Upper lobe of left lung (tissue), 6 donors: Measurements from ENCODE around the gene APBA3. TPM values are rescaled to one million over a fixed set of nuclear protein-coding genes. Genes with fewer than 3 reads are reported as not detected.
A peak's percentile ranks its signal among the peaks of the same experiment; 100 is the strongest.

Experiments
- ATAC-seq, 2 donors: fragments of 200-7000 bp; cut with Tn5 transposase; one replicate each; pipeline ENCODE4 v1.9.1; 2022; ENCODE audit warnings: mild to moderate bottlenecking in 2 of 2, moderate library complexity in 2 of 2; ENCODE audit not compliant: low FRiP score in 2 of 2
- DNase-seq, 2 donors: peaks; one replicate each; pipeline ENCODE4 v3.0.0-alpha.2; 2019 to 2020
- H3K27ac ChIP-seq, 4 donors: fragments of 200-600 bp; sonication (generic); one replicate each; pipeline ENCODE4 v1.5.1; 2016 to 2019
- H3K27me3 ChIP-seq, 4 donors: fragments of 200-600 bp; sonication (generic); one replicate each; pipeline ENCODE4 v1.5.1; 2017 to 2019
- H3K36me3 ChIP-seq, 4 donors: fragments of 200-600 bp; sonication (generic); one replicate each; pipeline ENCODE4 v1.5.1; 2016 to 2019
- H3K4me1 ChIP-seq, 4 donors: fragments of 200-600 bp; sonication (generic); one replicate each; pipeline ENCODE4 v1.5.1; 2018 to 2019
- H3K4me3 ChIP-seq, 4 donors: fragments of 200-600 bp; sonication (generic); one replicate each; pipeline ENCODE4 v1.5.1; 2017 to 2019; ENCODE audit warnings: mild to moderate bottlenecking in 2 of 4, moderate library complexity in 1 of 4
- H3K9me3 ChIP-seq, 4 donors: fragments of 200-600 bp; sonication (generic); one replicate each; pipeline ENCODE4 v1.5.1; 2018 to 2019
- CTCF ChIP-seq, 6 experiments: fragments of 450-650 bp in 4 of 6; fragments of 200-600 bp in 2 of 6; sonication (generic) in 2 of 6; IDR thresholded peaks; one replicate each; pipeline ENCODE4 v1.5.1; 2016 to 2019; ENCODE audit warnings: antibody characterized with exemption in 6 of 6
- EP300 ChIP-seq, 4 donors: sonication (generic); formaldehyde crosslinking; IDR thresholded peaks; one replicate each; pipeline ENCODE4 v1.5.1; 2017; ENCODE audit warnings: antibody characterized with exemption in 4 of 4, control low read depth in 2 of 4
- POLR2A ChIP-seq, 4 donors: fragments of 450-650 bp; IDR thresholded peaks; one replicate each; pipeline ENCODE4 v1.5.1; 2016 to 2017; ENCODE audit warnings: antibody characterized with exemption in 4 of 4, mild to moderate bottlenecking in 2 of 4
- POLR2AphosphoS5 ChIP-seq, 2 donors: sonication (generic); formaldehyde crosslinking; IDR thresholded peaks; one replicate each; pipeline ENCODE4 v1.5.1; 2017; ENCODE audit warnings: antibody characterized with exemption in 2 of 2
- WGBS, 2 donors: methylation state at CpG; one replicate each; pipeline ENCODE4 v1.1.5; 2017 to 2018; 5-methylcytosine and 5-hydroxymethylcytosine counted together
- total RNA-seq, 6 donors: library from RNA; depleted of rRNA in 4 of 6; stranded (reverse); fragments of >200 nt in 4 of 6; gene quantifications; one replicate each; pipeline versions ENCODE4 v1.1.0 to v1.2.1, GENCODE V29; 2016 to 2021
- donor health status: DM: no; HTN: no; CAD: no; lungs with moderate emphysema.
- donor health status: DM: no; HTN: yes; CAD: no; lungs with severe emphysema.

APBA3 gene
- total RNA-seq, 6 donors from 2014 or later = 13.4 to 92.2 (median 21.6) TPM

GRCh38 chr19:3730457-3730958 lies 31.0 kb downstream of the APBA3 start:
- H3K36me3 ChIP-seq = peaks cover 0 to 6% (median 1%) of the 10 kb centered on the region in 4 donors
- no peak overlapping the region for H3K4me3 ChIP-seq
- H3K27ac ChIP-seq = no peak overlapping the region
- no peak for ATAC-seq
- peaks cover 0 to 4% (median 0%) of the 10 kb centered on the region in 4 donors for H3K9me3 ChIP-seq
- peaks cover 0 to 3% (median 0%) of the 10 kb centered on the region in 4 donors for H3K4me1 ChIP-seq
- DNase-seq = peak in 1 of 2 donors; percentile 79
- TF ChIP-seq POLR2A (IDR thresholded peaks at IDR 0.05) (no peak), EP300 (IDR thresholded peaks at IDR 0.05) (no peak), POLR2AphosphoS5 (IDR thresholded peaks at IDR 0.05) (no peak), CTCF (IDR thresholded peaks at IDR 0.05) (no peak)
- no peaks in the 10 kb centered on the region for H3K27me3 ChIP-seq
- 94% methylated on average over 22 to 28 of the region's 32 CpGs for WGBS, 2 donors

GRCh38 chr19:3725640-3726310 lies 35.7 kb downstream of the APBA3 start:
- no peak overlapping the region for H3K4me3 ChIP-seq
- no peaks in the 10 kb centered on the region for H3K36me3 ChIP-seq
- H3K4me1 ChIP-seq = peaks cover 11 to 20% (median 16%) of the 10 kb centered on the region in 4 donors
- H3K27me3 ChIP-seq = peaks cover 3 to 18% (median 12%) of the 10 kb centered on the region in 4 donors
- TF ChIP-seq CTCF (IDR thresholded peaks at IDR 0.05) (no peak), POLR2AphosphoS5 (IDR thresholded peaks at IDR 0.05) (no peak), POLR2A (IDR thresholded peaks at IDR 0.05) (no peak), EP300 (IDR thresholded peaks at IDR 0.05) (no peak)
- 29 to 51% methylated on average over 7 to 14 of the region's 14 CpGs for WGBS, 2 donors
- ATAC-seq (peak in 1 of 2 donors; percentile 72), DNase-seq (peak in 1 of 2 donors; percentile 82)
- H3K27ac ChIP-seq = no peak overlapping the region
- H3K9me3 ChIP-seq = peaks cover 0 to 4% (median 0%) of the 10 kb centered on the region in 4 donors

GRCh38 chr19:3725121-3725520 lies 36.4 kb downstream of the APBA3 start:
- 58 to 59% methylated on average over 3 of the region's 3 CpGs for WGBS, 2 donors
- Histone ChIP-seq H3K27ac (no peak overlapping the region), H3K4me1 (peaks cover 15 to 24% (median 18%) of the 10 kb centered on the region in 4 donors)

GRCh38 chr19:3723883-3724282 lies 37.6 kb downstream of the APBA3 start:
- Histone ChIP-seq H3K27me3 (peaks cover 3 to 20% (median 12%) of the 10 kb centered on the region in 4 donors), H3K36me3 (no peaks in the 10 kb centered on the region), H3K9me3 (no peaks in the 10 kb centered on the region), H3K27ac (no peak overlapping the region), H3K4me3 (no peak overlapping the region), H3K4me1 (peaks cover 16 to 28% (median 20%) of the 10 kb centered on the region in 4 donors)
- DNase-seq (no peak), ATAC-seq (no peak)
- WGBS, 2 donors = 52% methylated on average over 8 of the region's 8 CpGs
- TF ChIP-seq EP300 (IDR thresholded peaks at IDR 0.05) = no peak
- no peak for TF ChIP-seq POLR2A (IDR thresholded peaks at IDR 0.05)
- TF ChIP-seq POLR2AphosphoS5 (IDR thresholded peaks at IDR 0.05) = no peak
- no peak for TF ChIP-seq CTCF (IDR thresholded peaks at IDR 0.05)

More at GRCh38 chr19:3725121-3725520, 36.4 kb downstream of the APBA3 start:
- Histone ChIP-seq H3K36me3 (no peaks in the 10 kb centered on the region), H3K9me3 (peaks cover 0 to 4% (median 0%) of the 10 kb centered on the region in 4 donors), H3K4me3 (no peak overlapping the region), H3K27me3 (peaks cover 3 to 20% (median 12%) of the 10 kb centered on the region in 4 donors)
- DNase-seq (no peak), ATAC-seq (no peak)
- TF ChIP-seq POLR2AphosphoS5 (IDR thresholded peaks at IDR 0.05) (no peak), CTCF (IDR thresholded peaks at IDR 0.05) (no peak), EP300 (IDR thresholded peaks at IDR 0.05) (no peak), POLR2A (IDR thresholded peaks at IDR 0.05) (no peak)
